ENCODE results near the gene YEATS2.

Gene YEATS2

GRCh38 chr3:183817639-183818038 lies 120.0 kb downstream of the YEATS2 start:
- no peak for DNase-seq
- no peak for TF ChIP-seq POLR2A (IDR thresholded peaks at IDR 0.05; ENCODE audit: low read length)
- no peak for TF ChIP-seq GATA1 (IDR thresholded peaks at IDR 0.05; ENCODE audit: low read depth, low read length)

- no peak for DNase-seq
- no peak for TF ChIP-seq POLR2A (IDR thresholded peaks at IDR 0.05; ENCODE audit: low read length)
- no peak for TF ChIP-seq GATA1 (IDR thresholded peaks at IDR 0.05; ENCODE audit: low read depth, low read length)
Measured at GRCh38 chr3:183818041-183818620, 120.5 kb downstream of the YEATS2 start.

GRCh38 chr3:183818706-183819624 lies 121.4 kb downstream of the YEATS2 start:
- no peak for DNase-seq
- TF ChIP-seq POLR2A (IDR thresholded peaks at IDR 0.05; ENCODE audit: low read length) = no peak
- no peak for TF ChIP-seq GATA1 (IDR thresholded peaks at IDR 0.05; ENCODE audit: low read depth, low read length)

GRCh38 chr3:183819831-183820230 lies 122.2 kb downstream of the YEATS2 start:
- TF ChIP-seq GATA1 (IDR thresholded peaks at IDR 0.05; ENCODE audit: low read depth, low read length) (no peak), POLR2A (IDR thresholded peaks at IDR 0.05; ENCODE audit: low read length) (no peak)
- DNase-seq = no peak

GRCh38 chr3:183822631-183823030 lies 125.0 kb downstream of the YEATS2 start:
- DNase-seq = no peak

GRCh38 chr3:183823963-183824362 lies 126.4 kb downstream of the YEATS2 start:
- no peak for DNase-seq

More at GRCh38 chr3:183822631-183823030, 125.0 kb downstream of the YEATS2 start:
- TF ChIP-seq POLR2A (IDR thresholded peaks at IDR 0.05; ENCODE audit: low read length) = no peak
- TF ChIP-seq GATA1 (IDR thresholded peaks at IDR 0.05; ENCODE audit: low read depth, low read length) = no peak

GRCh38 chr3:183824761-183825455 lies 127.3 kb downstream of the YEATS2 start:
- peak; percentile 48 to 49 for DNase-seq
- no peak for TF ChIP-seq POLR2A (IDR thresholded peaks at IDR 0.05; ENCODE audit: low read length)
- no peak for TF ChIP-seq GATA1 (IDR thresholded peaks at IDR 0.05; ENCODE audit: low read depth, low read length)

More at GRCh38 chr3:183823963-183824362, 126.4 kb downstream of the YEATS2 start:
- TF ChIP-seq GATA1 (IDR thresholded peaks at IDR 0.05; ENCODE audit: low read depth, low read length) (no peak), POLR2A (IDR thresholded peaks at IDR 0.05; ENCODE audit: low read length) (no peak)

- TF ChIP-seq GATA1 (IDR thresholded peaks at IDR 0.05; ENCODE audit: low read depth, low read length) = no peak
- peak; percentile 72 to 74 for DNase-seq
Measured at GRCh38 chr3:183825456-183826161, 128.0 kb downstream of the YEATS2 start, which contains the start of gene MAP6D1. Gene MAP6D1, minus strand, starts transcription at chr3:183825577. Its CDS starts 30 bp downstream, at chr3:183825547.

GRCh38 chr3:183826448-183827250 lies 129.1 kb downstream of the YEATS2 start:
- DNase-seq = no peak
- TF ChIP-seq POLR2A (IDR thresholded peaks at IDR 0.05; ENCODE audit: low read length) (no peak), GATA1 (IDR thresholded peaks at IDR 0.05; ENCODE audit: low read depth, low read length) (no peak)

GRCh38 chr3:183827809-183828537 lies 130.4 kb downstream of the YEATS2 start:
- TF ChIP-seq POLR2A (IDR thresholded peaks at IDR 0.05; ENCODE audit: low read length) (no peak), GATA1 (IDR thresholded peaks at IDR 0.05; ENCODE audit: low read depth, low read length) (no peak)

GRCh38 chr3:183828538-183828870 lies 130.9 kb downstream of the YEATS2 start:
- TF ChIP-seq POLR2A (IDR thresholded peaks at IDR 0.05; ENCODE audit: low read length) = no peak
- no peak for TF ChIP-seq GATA1 (IDR thresholded peaks at IDR 0.05; ENCODE audit: low read depth, low read length)
- DNase-seq = no peak

More at GRCh38 chr3:183827809-183828537, 130.4 kb downstream of the YEATS2 start:
- DNase-seq = no peak

GRCh38 chr3:183829466-183829865 lies 131.9 kb downstream of the YEATS2 start:
- DNase-seq = no peak
- TF ChIP-seq GATA1 (IDR thresholded peaks at IDR 0.05; ENCODE audit: low read depth, low read length) (no peak), POLR2A (IDR thresholded peaks at IDR 0.05; ENCODE audit: low read length) (no peak)
